HG03097 (cell line): ENCODE results near the gene CACNA2D1.

Experiments
- ATAC-seq: cut with Tn5 transposase; IDR thresholded peaks from one replicate; pipeline ENCODE4 v1.9.1; 2021; ENCODE audit not compliant: unreplicated experiment, low FRiP score

CACNA2D1 gene

GRCh38 chr7:81925530-81925929, 518.0 kb downstream of the CACNA2D1 start:
- peak; percentile 52 for ATAC-seq

GRCh38 chr7:81924494-81924893, 519.1 kb downstream of the CACNA2D1 start:
- ATAC-seq: no peak

- ATAC-seq: no peak
Observed at GRCh38 chr7:81919494-81919893, 524.1 kb downstream of the CACNA2D1 start.

- ATAC-seq: no peak
Observed at GRCh38 chr7:81908220-81908619, 535.4 kb downstream of the CACNA2D1 start.

- ATAC-seq: no peak
Observed at GRCh38 chr7:81903115-81903514, 540.5 kb downstream of the CACNA2D1 start.

GRCh38 chr7:81902536-81902935, 541.0 kb downstream of the CACNA2D1 start:
- ATAC-seq: no peak
